GM18511 (cell line): ENCODE data around the gene GRK7.
"Not testable (repeated sequence)": the region's sequence is repeated elsewhere in the genome, so short reads cannot be mapped to it uniquely, and the experiment has no call there.

Experiments used
- ATAC-seq: cut with Tn5 transposase; IDR thresholded peaks from one replicate; pipeline ENCODE4 v1.9.1; 2021; ENCODE audit warnings: mild to moderate bottlenecking, moderate library complexity; ENCODE audit not compliant: unreplicated experiment

Gene GRK7

GRCh38 chr3:141753399-141753798 lies 9.8 kb upstream of the GRK7 start:
- ATAC-seq, result no peak

- ATAC-seq, result no peak
Observed at GRCh38 chr3:141754032-141754431, 9.2 kb upstream of the GRK7 start.

GRCh38 chr3:141762552-141762951 lies 656 bp upstream of the GRK7 start:
- not testable (repeated sequence) for ATAC-seq

- no peak for ATAC-seq
Observed at GRCh38 chr3:141764045-141764444, 837 bp downstream of the GRK7 start.

- ATAC-seq, result no peak
Observed at GRCh38 chr3:141764465-141764864, 1.3 kb downstream of the GRK7 start.

- no peak for ATAC-seq
Observed at GRCh38 chr3:141764986-141765385, 1.8 kb downstream of the GRK7 start.

GRCh38 chr3:141767066-141767465 lies 3.9 kb downstream of the GRK7 start:
- no peak for ATAC-seq

- ATAC-seq, result no peak
Observed at GRCh38 chr3:141769221-141769894, 6.2 kb downstream of the GRK7 start.

- ATAC-seq, result no peak
Observed at GRCh38 chr3:141773676-141774075, 10.5 kb downstream of the GRK7 start.

GRCh38 chr3:141776376-141776775 lies 13.2 kb downstream of the GRK7 start:
- ATAC-seq, result no peak

- no peak for ATAC-seq
Observed at GRCh38 chr3:141776885-141777284, 13.7 kb downstream of the GRK7 start.

- no peak for ATAC-seq
Observed at GRCh38 chr3:141777957-141778813, 15.0 kb downstream of the GRK7 start.

- ATAC-seq, result no peak
Observed at GRCh38 chr3:141779667-141780066, 16.5 kb downstream of the GRK7 start.

GRCh38 chr3:141782386-141782932 lies 19.3 kb downstream of the GRK7 start:
- no peak for ATAC-seq

- ATAC-seq, result no peak
Observed at GRCh38 chr3:141783632-141784031, 20.4 kb downstream of the GRK7 start.

GRCh38 chr3:141784096-141784495 lies 20.9 kb downstream of the GRK7 start:
- ATAC-seq, result no peak

GRCh38 chr3:141784531-141784930 lies 21.3 kb downstream of the GRK7 start:
- no peak for ATAC-seq

GRCh38 chr3:141788149-141788548 lies 24.9 kb downstream of the GRK7 start:
- no peak for ATAC-seq

- not testable (repeated sequence) for ATAC-seq
Observed at GRCh38 chr3:141788750-141789149, 25.5 kb downstream of the GRK7 start.

GRCh38 chr3:141789281-141789680 lies 26.1 kb downstream of the GRK7 start:
- ATAC-seq, result no peak

- ATAC-seq, result no peak
Observed at GRCh38 chr3:141790171-141790570, 27.0 kb downstream of the GRK7 start.

GRCh38 chr3:141792495-141792894 lies 29.3 kb downstream of the GRK7 start:
- no peak for ATAC-seq
